ENCODE data around the gene TICAM2. TPM values are rescaled to one million over a fixed set of nuclear protein-coding genes. Genes with fewer than 3 reads are reported as not detected.

The TICAM2 gene
- total RNA-seq, 1 experiment from 2014 or later: 1.0 TPM

DNA sequence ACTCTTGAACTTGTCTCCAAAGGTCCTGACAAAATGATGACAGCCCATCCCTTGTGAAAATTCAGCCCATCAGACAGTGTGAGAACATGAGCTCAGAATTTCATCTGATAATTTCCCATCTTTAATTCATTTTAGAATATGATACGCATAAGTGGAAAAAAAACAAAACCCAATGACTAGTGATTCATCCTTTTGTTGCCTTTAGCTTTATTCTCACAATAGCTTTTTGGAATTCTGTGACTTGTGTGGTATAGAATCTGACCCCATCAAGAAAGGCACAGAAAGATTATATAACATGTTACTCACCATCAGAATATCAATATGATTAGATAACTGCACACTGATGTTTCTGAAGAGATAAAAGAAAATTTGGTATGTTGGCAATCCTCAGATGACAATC lies 39.7 kb upstream of the TICAM2 start (continued):
- TF ChIP-seq, protein P1, sequence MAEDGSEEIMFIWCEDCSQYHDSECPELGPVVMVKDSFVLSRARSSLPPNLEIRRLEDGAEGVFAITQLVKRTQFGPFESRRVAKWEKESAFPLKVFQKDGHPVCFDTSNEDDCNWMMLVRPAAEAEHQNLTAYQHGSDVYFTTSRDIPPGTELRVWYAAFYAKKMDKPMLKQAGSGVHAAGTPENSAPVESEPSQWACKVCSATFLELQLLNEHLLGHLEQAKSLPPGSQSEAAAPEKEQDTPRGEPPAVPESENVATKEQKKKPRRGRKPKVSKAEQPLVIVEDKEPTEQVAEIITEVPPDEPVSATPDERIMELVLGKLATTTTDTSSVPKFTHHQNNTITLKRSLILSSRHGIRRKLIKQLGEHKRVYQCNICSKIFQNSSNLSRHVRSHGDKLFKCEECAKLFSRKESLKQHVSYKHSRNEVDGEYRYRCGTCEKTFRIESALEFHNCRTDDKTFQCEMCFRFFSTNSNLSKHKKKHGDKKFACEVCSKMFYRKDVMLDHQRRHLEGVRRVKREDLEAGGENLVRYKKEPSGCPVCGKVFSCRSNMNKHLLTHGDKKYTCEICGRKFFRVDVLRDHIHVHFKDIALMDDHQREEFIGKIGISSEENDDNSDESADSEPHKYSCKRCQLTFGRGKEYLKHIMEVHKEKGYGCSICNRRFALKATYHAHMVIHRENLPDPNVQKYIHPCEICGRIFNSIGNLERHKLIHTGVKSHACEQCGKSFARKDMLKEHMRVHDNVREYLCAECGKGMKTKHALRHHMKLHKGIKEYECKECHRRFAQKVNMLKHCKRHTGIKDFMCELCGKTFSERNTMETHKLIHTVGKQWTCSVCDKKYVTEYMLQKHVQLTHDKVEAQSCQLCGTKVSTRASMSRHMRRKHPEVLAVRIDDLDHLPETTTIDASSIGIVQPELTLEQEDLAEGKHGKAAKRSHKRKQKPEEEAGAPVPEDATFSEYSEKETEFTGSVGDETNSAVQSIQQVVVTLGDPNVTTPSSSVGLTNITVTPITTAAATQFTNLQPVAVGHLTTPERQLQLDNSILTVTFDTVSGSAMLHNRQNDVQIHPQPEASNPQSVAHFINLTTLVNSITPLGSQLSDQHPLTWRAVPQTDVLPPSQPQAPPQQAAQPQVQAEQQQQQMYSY (CRISPR knock-in tag; IDR thresholded peaks at IDR 0.05): no peak
- TF ChIP-seq, protein P2, sequence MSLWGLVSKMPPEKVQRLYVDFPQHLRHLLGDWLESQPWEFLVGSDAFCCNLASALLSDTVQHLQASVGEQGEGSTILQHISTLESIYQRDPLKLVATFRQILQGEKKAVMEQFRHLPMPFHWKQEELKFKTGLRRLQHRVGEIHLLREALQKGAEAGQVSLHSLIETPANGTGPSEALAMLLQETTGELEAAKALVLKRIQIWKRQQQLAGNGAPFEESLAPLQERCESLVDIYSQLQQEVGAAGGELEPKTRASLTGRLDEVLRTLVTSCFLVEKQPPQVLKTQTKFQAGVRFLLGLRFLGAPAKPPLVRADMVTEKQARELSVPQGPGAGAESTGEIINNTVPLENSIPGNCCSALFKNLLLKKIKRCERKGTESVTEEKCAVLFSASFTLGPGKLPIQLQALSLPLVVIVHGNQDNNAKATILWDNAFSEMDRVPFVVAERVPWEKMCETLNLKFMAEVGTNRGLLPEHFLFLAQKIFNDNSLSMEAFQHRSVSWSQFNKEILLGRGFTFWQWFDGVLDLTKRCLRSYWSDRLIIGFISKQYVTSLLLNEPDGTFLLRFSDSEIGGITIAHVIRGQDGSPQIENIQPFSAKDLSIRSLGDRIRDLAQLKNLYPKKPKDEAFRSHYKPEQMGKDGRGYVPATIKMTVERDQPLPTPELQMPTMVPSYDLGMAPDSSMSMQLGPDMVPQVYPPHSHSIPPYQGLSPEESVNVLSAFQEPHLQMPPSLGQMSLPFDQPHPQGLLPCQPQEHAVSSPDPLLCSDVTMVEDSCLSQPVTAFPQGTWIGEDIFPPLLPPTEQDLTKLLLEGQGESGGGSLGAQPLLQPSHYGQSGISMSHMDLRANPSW (CRISPR knock-in tag; conservative IDR thresholded peaks at IDR 0.05; ENCODE audit: low read depth): no peak

DNA sequence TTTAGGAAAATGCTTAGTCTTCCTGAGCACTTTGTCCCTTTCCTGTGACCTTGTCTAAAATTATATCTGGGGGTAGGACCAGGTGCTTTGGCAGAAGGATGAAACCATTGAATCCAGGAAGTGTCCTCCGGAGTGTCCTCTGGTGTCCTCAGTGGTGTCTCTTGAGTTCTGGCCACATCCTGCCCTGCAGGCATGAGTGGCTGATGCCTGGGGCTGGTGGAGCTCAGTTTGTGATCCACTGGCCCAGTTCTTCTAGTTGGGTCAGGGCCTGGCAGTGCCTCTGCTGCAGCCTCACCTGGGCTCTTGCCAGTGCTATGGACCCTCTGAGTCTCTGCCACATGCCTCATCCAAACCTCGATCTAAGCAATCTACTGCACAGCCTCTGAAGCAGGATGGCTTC lies 38.0 kb upstream of the TICAM2 start:
- H3K4me1 Mint-ChIP-seq: peaks cover 28% of the 10 kb centered on the region
- no peak for DNase-seq (ENCODE audit: low spot score)
- H3K9me3 Mint-ChIP-seq: no peaks in the 10 kb centered on the region
- no peaks in the 10 kb centered on the region for H3K27me3 Mint-ChIP-seq (ENCODE audit: low read depth)
- TF ChIP-seq FOXK1 (CRISPR knock-in tag; IDR thresholded peaks at IDR 0.05) (no peak), ZNF121 (CRISPR knock-in tag; IDR thresholded peaks at IDR 0.05) (no peak), ZNF263 (CRISPR knock-in tag; IDR thresholded peaks at IDR 0.05; ENCODE audit: low read depth) (no peak), ZNF416 (CRISPR knock-in tag; IDR thresholded peaks at IDR 0.05) (no peak), ETV6 (CRISPR knock-in tag; IDR thresholded peaks at IDR 0.05) (no peak), ZNF671 (CRISPR knock-in tag; IDR thresholded peaks at IDR 0.05) (no peak), ZNF396 (CRISPR knock-in tag; IDR thresholded peaks at IDR 0.05; ENCODE audit: borderline replicate concordance) (no peak)
- TF ChIP-seq, protein P3, sequence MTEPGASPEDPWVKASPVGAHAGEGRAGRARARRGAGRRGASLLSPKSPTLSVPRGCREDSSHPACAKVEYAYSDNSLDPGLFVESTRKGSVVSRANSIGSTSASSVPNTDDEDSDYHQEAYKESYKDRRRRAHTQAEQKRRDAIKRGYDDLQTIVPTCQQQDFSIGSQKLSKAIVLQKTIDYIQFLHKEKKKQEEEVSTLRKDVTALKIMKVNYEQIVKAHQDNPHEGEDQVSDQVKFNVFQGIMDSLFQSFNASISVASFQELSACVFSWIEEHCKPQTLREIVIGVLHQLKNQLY (CRISPR knock-in tag; IDR thresholded peaks at IDR 0.05): no peak
- TF ChIP-seq, protein P4, sequence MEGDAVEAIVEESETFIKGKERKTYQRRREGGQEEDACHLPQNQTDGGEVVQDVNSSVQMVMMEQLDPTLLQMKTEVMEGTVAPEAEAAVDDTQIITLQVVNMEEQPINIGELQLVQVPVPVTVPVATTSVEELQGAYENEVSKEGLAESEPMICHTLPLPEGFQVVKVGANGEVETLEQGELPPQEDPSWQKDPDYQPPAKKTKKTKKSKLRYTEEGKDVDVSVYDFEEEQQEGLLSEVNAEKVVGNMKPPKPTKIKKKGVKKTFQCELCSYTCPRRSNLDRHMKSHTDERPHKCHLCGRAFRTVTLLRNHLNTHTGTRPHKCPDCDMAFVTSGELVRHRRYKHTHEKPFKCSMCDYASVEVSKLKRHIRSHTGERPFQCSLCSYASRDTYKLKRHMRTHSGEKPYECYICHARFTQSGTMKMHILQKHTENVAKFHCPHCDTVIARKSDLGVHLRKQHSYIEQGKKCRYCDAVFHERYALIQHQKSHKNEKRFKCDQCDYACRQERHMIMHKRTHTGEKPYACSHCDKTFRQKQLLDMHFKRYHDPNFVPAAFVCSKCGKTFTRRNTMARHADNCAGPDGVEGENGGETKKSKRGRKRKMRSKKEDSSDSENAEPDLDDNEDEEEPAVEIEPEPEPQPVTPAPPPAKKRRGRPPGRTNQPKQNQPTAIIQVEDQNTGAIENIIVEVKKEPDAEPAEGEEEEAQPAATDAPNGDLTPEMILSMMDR (IDR thresholded peaks at IDR 0.05): no peak
- TF ChIP-seq, protein P5, sequence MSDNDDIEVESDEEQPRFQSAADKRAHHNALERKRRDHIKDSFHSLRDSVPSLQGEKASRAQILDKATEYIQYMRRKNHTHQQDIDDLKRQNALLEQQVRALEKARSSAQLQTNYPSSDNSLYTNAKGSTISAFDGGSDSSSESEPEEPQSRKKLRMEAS (CRISPR knock-in tag; IDR thresholded peaks at IDR 0.05): no peak
- TF ChIP-seq, protein P6, sequence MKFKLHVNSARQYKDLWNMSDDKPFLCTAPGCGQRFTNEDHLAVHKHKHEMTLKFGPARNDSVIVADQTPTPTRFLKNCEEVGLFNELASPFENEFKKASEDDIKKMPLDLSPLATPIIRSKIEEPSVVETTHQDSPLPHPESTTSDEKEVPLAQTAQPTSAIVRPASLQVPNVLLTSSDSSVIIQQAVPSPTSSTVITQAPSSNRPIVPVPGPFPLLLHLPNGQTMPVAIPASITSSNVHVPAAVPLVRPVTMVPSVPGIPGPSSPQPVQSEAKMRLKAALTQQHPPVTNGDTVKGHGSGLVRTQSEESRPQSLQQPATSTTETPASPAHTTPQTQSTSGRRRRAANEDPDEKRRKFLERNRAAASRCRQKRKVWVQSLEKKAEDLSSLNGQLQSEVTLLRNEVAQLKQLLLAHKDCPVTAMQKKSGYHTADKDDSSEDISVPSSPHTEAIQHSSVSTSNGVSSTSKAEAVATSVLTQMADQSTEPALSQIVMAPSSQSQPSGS (CRISPR knock-in tag; IDR thresholded peaks at IDR 0.05; ENCODE audit: borderline replicate concordance, low read depth): no peak
- TF ChIP-seq, protein P7, sequence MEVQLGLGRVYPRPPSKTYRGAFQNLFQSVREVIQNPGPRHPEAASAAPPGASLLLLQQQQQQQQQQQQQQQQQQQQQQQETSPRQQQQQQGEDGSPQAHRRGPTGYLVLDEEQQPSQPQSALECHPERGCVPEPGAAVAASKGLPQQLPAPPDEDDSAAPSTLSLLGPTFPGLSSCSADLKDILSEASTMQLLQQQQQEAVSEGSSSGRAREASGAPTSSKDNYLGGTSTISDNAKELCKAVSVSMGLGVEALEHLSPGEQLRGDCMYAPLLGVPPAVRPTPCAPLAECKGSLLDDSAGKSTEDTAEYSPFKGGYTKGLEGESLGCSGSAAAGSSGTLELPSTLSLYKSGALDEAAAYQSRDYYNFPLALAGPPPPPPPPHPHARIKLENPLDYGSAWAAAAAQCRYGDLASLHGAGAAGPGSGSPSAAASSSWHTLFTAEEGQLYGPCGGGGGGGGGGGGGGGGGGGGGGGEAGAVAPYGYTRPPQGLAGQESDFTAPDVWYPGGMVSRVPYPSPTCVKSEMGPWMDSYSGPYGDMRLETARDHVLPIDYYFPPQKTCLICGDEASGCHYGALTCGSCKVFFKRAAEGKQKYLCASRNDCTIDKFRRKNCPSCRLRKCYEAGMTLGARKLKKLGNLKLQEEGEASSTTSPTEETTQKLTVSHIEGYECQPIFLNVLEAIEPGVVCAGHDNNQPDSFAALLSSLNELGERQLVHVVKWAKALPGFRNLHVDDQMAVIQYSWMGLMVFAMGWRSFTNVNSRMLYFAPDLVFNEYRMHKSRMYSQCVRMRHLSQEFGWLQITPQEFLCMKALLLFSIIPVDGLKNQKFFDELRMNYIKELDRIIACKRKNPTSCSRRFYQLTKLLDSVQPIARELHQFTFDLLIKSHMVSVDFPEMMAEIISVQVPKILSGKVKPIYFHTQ (CRISPR knock-in tag; IDR thresholded peaks at IDR 0.05): no peak
- TF ChIP-seq, protein P8, sequence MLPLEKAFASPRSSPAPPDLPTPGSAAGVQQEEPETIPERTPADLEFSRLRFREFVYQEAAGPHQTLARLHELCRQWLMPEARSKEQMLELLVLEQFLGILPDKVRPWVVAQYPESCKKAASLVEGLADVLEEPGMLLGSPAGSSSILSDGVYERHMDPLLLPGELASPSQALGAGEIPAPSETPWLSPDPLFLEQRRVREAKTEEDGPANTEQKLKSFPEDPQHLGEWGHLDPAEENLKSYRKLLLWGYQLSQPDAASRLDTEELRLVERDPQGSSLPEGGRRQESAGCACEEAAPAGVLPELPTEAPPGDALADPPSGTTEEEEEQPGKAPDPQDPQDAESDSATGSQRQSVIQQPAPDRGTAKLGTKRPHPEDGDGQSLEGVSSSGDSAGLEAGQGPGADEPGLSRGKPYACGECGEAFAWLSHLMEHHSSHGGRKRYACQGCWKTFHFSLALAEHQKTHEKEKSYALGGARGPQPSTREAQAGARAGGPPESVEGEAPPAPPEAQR (CRISPR knock-in tag; IDR thresholded peaks at IDR 0.05): no peak
- TF ChIP-seq, protein P9, sequence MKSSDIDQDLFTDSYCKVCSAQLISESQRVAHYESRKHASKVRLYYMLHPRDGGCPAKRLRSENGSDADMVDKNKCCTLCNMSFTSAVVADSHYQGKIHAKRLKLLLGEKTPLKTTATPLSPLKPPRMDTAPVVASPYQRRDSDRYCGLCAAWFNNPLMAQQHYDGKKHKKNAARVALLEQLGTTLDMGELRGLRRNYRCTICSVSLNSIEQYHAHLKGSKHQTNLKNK (CRISPR knock-in tag; IDR thresholded peaks at IDR 0.05): no peak
- TF ChIP-seq, protein P10, sequence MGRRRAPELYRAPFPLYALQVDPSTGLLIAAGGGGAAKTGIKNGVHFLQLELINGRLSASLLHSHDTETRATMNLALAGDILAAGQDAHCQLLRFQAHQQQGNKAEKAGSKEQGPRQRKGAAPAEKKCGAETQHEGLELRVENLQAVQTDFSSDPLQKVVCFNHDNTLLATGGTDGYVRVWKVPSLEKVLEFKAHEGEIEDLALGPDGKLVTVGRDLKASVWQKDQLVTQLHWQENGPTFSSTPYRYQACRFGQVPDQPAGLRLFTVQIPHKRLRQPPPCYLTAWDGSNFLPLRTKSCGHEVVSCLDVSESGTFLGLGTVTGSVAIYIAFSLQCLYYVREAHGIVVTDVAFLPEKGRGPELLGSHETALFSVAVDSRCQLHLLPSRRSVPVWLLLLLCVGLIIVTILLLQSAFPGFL (CRISPR knock-in tag; IDR thresholded peaks at IDR 0.05; ENCODE audit: borderline replicate concordance): no peak
- ATAC-seq: no peak
- H3K27ac Mint-ChIP-seq: no peak overlapping the region
- CTCF ChIA-PET: interaction anchor here (1.2 kb wide), 1 partner anchor 322 kb away, joined by 5 read pairs; the partner anchor contains the start of gene LVRN
- no peak overlapping the region for H3K4me3 Mint-ChIP-seq
- POLR2A ChIA-PET: no interaction called here
- H3K36me3 Mint-ChIP-seq: no peaks in the 10 kb centered on the region
